Gastrocnemius medialis (tissue), 4 donors: Measurements from ENCODE around the gene CCDC38. TPM values are rescaled to one million over a fixed set of nuclear protein-coding genes. Genes with fewer than 3 reads are reported as not detected.

Experiments used
- ATAC-seq, 2 donors: fragments of 150-250 bp; one replicate each; pipeline ENCODE4 v1.9.1; 2016
- DNase-seq, 2 donors: peaks; one replicate each; pipeline ENCODE4 v3.0.0-alpha.2; 2019
- H3K27ac ChIP-seq, 4 donors: fragments of 200-600 bp; sonication (generic); 1 replicate in 1 of 4; 2 replicates in 3 of 4; pipeline ENCODE4 v1.5.1; 2016 to 2018; ENCODE audit warnings: mild to moderate bottlenecking in 2 of 4, moderate library complexity in 1 of 4
- H3K27me3 ChIP-seq, 3 donors: fragments of 200-600 bp; sonication (generic) in 2 of 3; 1 replicate in 1 of 3; 2 replicates in 2 of 3; pipeline versions ENCODE4 v1.5.1 to v1.6.0; 2016 to 2019; ENCODE audit warnings: mild to moderate bottlenecking in 1 of 3, moderate library complexity in 1 of 3
- H3K36me3 ChIP-seq, 2 donors: fragments of 200-600 bp; sonication (generic) in 1 of 2; one replicate each; pipeline ENCODE4 v1.5.1; 2017 to 2018
- H3K4me1 ChIP-seq, 2 donors: fragments of 200-600 bp; sonication (generic) in 1 of 2; one replicate each; pipeline ENCODE4 v1.5.1; 2016 to 2017; ENCODE audit warnings: mild to moderate bottlenecking in 2 of 2
- H3K4me3 ChIP-seq, 4 donors: fragments of 200-600 bp; sonication (generic) in 3 of 4; 1 replicate in 1 of 4; 2 replicates in 3 of 4; pipeline ENCODE4 v1.5.1; 2016 to 2019; ENCODE audit warnings: mild to moderate bottlenecking in 2 of 4
- H3K9me3 ChIP-seq, 3 donors: fragments of 200-600 bp; sonication (generic) in 2 of 3; 1 replicate in 1 of 3; 2 replicates in 2 of 3; pipeline ENCODE4 v1.5.1; 2016 to 2019
- CTCF ChIP-seq, 5 experiments: fragments of 450-650 bp in 3 of 5; fragments of 200-600 bp in 2 of 5; sonication (generic) in 2 of 5; IDR thresholded peaks in 4 of 5; conservative IDR thresholded peaks in 1 of 5; 1 replicate in 4 of 5; 2 replicates in 1 of 5; pipeline ENCODE4 v1.5.1; 2016 to 2019; ENCODE audit warnings: antibody characterized with exemption in 5 of 5, mild to moderate bottlenecking in 3 of 5, moderate library complexity in 3 of 5
- POLR2A ChIP-seq, 2 donors: fragments of 450-650 bp; IDR thresholded peaks; one replicate each; pipeline ENCODE4 v1.6.1; 2017; ENCODE audit warnings: antibody characterized with exemption in 2 of 2, mild to moderate bottlenecking in 2 of 2, moderate library complexity in 2 of 2
- in situ Hi-C, 4 donors: fragments of 200-750 bp; cut with MboI; loops; one replicate each; pipeline versions ENCODE4 v1.15.0 to v1.8.0; 2017; ENCODE audit warnings: low sequenced_read_pairs in 4 of 4
- intact Hi-C: fragments of 100-400 bp; cut with DNase I; formaldehyde crosslinking; loops from one replicate; pipeline ENCODE4 v1.15.1; 2023; ENCODE audit warnings: low total_unique reads
- total RNA-seq, 4 donors: library from RNA; depleted of rRNA; stranded (reverse); fragments of >200 nt; gene quantifications; one replicate each; pipeline versions ENCODE4 v1.1.0 to v1.2.3, GENCODE V29; 2016

CCDC38 gene
- total RNA-seq, 4 donors from 2014 or later, result not detected

GRCh38 chr12:95978774-95979173 lies 36.4 kb upstream of the CCDC38 start:
- no peak overlapping the region for H3K27ac ChIP-seq
- no peaks in the 10 kb centered on the region for H3K9me3 ChIP-seq
- in situ Hi-C loops, result no loop called here
- no peaks in the 10 kb centered on the region for H3K4me1 ChIP-seq
- DNase-seq (no peak), ATAC-seq (no peak)
- intact Hi-C loops, result no loop called here
- no peak overlapping the region for H3K4me3 ChIP-seq
- H3K36me3 ChIP-seq, result no peaks in the 10 kb centered on the region
- H3K27me3 ChIP-seq, result no peaks in the 10 kb centered on the region
- TF ChIP-seq CTCF (IDR thresholded peaks at IDR 0.05 in 4 of 5, conservative IDR thresholded peaks at IDR 0.05 in 1 of 5) (no peak), POLR2A (IDR thresholded peaks at IDR 0.05) (no peak)

GRCh38 chr12:95978351-95978750 lies 35.9 kb upstream of the CCDC38 start:
- Histone ChIP-seq H3K4me3 (no peak overlapping the region), H3K9me3 (no peaks in the 10 kb centered on the region), H3K4me1 (no peaks in the 10 kb centered on the region), H3K27me3 (no peaks in the 10 kb centered on the region), H3K36me3 (no peaks in the 10 kb centered on the region), H3K27ac (no peak overlapping the region)
- ATAC-seq (no peak), DNase-seq (no peak)
- no peak for TF ChIP-seq POLR2A (IDR thresholded peaks at IDR 0.05)
- no peak for TF ChIP-seq CTCF (IDR thresholded peaks at IDR 0.05 in 4 of 5, conservative IDR thresholded peaks at IDR 0.05 in 1 of 5)
- intact Hi-C loops (no loop called here), in situ Hi-C loops (no loop called here)

GRCh38 chr12:95977764-95978305 lies 35.4 kb upstream of the CCDC38 start:
- Histone ChIP-seq H3K9me3 (no peaks in the 10 kb centered on the region), H3K4me3 (no peak overlapping the region), H3K27ac (no peak overlapping the region), H3K27me3 (no peaks in the 10 kb centered on the region), H3K36me3 (no peaks in the 10 kb centered on the region), H3K4me1 (no peaks in the 10 kb centered on the region)
- TF ChIP-seq CTCF (IDR thresholded peaks at IDR 0.05 in 4 of 5, conservative IDR thresholded peaks at IDR 0.05 in 1 of 5), result no peak
- TF ChIP-seq POLR2A (IDR thresholded peaks at IDR 0.05), result no peak
- intact Hi-C loops, result no loop called here
- in situ Hi-C loops, result no loop called here
- DNase-seq (no peak), ATAC-seq (no peak)

GRCh38 chr12:95976416-95976832 lies 34.0 kb upstream of the CCDC38 start:
- intact Hi-C loops, result no loop called here

More at GRCh38 chr12:95976416-95976832, 34.0 kb upstream of the CCDC38 start:
- Histone ChIP-seq H3K27me3 (no peaks in the 10 kb centered on the region), H3K4me1 (no peaks in the 10 kb centered on the region), H3K36me3 (no peaks in the 10 kb centered on the region), H3K9me3 (no peaks in the 10 kb centered on the region), H3K4me3 (no peak overlapping the region), H3K27ac (no peak overlapping the region)
- DNase-seq (no peak), ATAC-seq (no peak)
- no peak for TF ChIP-seq POLR2A (IDR thresholded peaks at IDR 0.05)
- no peak for TF ChIP-seq CTCF (IDR thresholded peaks at IDR 0.05 in 4 of 5, conservative IDR thresholded peaks at IDR 0.05 in 1 of 5)
- in situ Hi-C loops, result no loop called here
